Mucosa of rectum (tissue), 2 donors: ENCODE measurements around the gene ZNF280C.

Experiments used
- H3K27ac ChIP-seq, 2 donors: one replicate each; pipeline ENCODE4 v1.7.0; 2013; ENCODE audit warnings: inconsistent platforms in 2 of 2, low read depth in 2 of 2, low read length in 2 of 2
- H3K27me3 ChIP-seq, 2 donors: one replicate each; pipeline ENCODE4 v1.7.0; 2013; ENCODE audit warnings: low read length in 2 of 2; ENCODE audit not compliant: control insufficient read depth in 2 of 2, insufficient read depth in 2 of 2
- H3K36me3 ChIP-seq, 2 donors: one replicate each; pipeline ENCODE4 v1.7.0; 2013; ENCODE audit warnings: low read length in 2 of 2; ENCODE audit not compliant: control insufficient read depth in 2 of 2, insufficient read depth in 2 of 2
- H3K4me1 ChIP-seq, 2 donors: one replicate each; pipeline ENCODE4 v1.7.0; 2013; ENCODE audit warnings: low read length in 2 of 2, mild to moderate bottlenecking in 1 of 2; ENCODE audit not compliant: control insufficient read depth in 2 of 2, insufficient read depth in 2 of 2
- H3K4me3 ChIP-seq, 2 donors: one replicate each; pipeline ENCODE4 v1.7.0; 2013; ENCODE audit warnings: low read length in 2 of 2
- H3K9ac ChIP-seq, 2 donors: one replicate each; pipeline ENCODE4 v1.7.0; 2013; ENCODE audit warnings: low read length in 2 of 2, low read depth in 1 of 2, mild to moderate bottlenecking in 1 of 2
- H3K9me3 ChIP-seq, 2 donors: one replicate each; pipeline ENCODE4 v1.7.0; 2013; ENCODE audit warnings: low read length in 2 of 2; ENCODE audit not compliant: control insufficient read depth in 2 of 2
- donor health status: healthy.
- donor health status: Normal muscosa, but diverticular disease.

The ZNF280C gene

GRCh38 chrX:130158311-130158710 is 110.4 kb downstream of the ZNF280C start:
- no peak overlapping the region for H3K9ac ChIP-seq
- H3K4me1 ChIP-seq: no peaks in the 10 kb centered on the region
- H3K27me3 ChIP-seq: no peaks in the 10 kb centered on the region
- no peaks in the 10 kb centered on the region for H3K9me3 ChIP-seq
- H3K4me3 ChIP-seq: no peak overlapping the region
- H3K36me3 ChIP-seq: no peaks in the 10 kb centered on the region
- no peak overlapping the region for H3K27ac ChIP-seq

DNA sequence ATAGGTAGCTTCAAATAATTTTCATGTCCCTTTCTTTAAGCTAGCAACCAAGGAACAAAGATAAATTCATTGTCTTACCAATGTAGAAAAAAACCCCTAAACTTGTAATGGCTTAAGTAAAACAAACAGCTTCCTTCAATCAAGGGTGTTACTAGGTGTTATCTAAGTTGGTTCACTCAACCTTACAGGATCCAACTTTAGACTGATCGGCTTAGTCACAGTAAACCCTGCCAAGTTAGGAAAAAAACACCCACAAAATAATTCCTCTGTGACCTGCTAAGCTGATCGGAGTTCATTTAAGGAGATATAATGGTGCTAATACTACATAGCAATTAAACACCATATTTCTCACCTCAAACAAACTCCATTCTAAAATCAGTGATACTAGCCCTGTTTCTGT is 113.1 kb downstream of the ZNF280C start:
- Histone ChIP-seq H3K9ac (no peak overlapping the region), H3K36me3 (no peaks in the 10 kb centered on the region), H3K4me3 (no peak overlapping the region), H3K4me1 (no peaks in the 10 kb centered on the region), H3K27ac (no peak overlapping the region), H3K27me3 (no peaks in the 10 kb centered on the region), H3K9me3 (no peaks in the 10 kb centered on the region)
